GM12873 (cell line): Measurements from ENCODE around the gene PIGT.

Source experiments
- CTCF ChIP-seq: IDR thresholded peaks from 2 replicates; pipeline ENCODE4 v1.5.1; 2012; ENCODE audit warnings: low read depth, mild to moderate bottlenecking, moderate library complexity, low read length, control low read depth; ENCODE audit not compliant: insufficient read depth; ENCODE audit errors: missing control alignments

PIGT gene

GRCh38 chr20:45402946-45403345, 13.0 kb upstream of the PIGT start:
- no peak for TF ChIP-seq CTCF

DNA sequence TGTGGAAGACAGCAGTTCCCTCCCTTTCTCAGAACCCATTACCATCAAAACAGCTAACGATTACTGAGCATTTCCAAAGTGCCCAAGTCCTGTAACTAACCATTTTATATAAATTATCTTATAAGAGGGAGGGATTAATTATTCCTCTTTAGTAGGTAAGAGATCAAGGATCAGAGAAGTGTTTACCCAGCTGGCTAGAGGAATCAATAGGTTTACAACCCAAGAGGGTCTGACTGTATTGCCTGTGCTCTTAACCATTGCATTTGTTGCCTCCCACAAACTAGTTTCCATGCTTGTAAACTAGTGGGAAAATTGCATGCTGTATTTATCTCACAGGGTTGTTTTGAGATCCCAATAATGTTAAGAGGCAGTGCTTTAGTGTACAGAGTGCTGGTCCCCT, 11.5 kb upstream of the PIGT start:
- no peak for TF ChIP-seq CTCF

- no peak for TF ChIP-seq CTCF
Measured at GRCh38 chr20:45405571-45406259, 10.2 kb upstream of the PIGT start.

DNA sequence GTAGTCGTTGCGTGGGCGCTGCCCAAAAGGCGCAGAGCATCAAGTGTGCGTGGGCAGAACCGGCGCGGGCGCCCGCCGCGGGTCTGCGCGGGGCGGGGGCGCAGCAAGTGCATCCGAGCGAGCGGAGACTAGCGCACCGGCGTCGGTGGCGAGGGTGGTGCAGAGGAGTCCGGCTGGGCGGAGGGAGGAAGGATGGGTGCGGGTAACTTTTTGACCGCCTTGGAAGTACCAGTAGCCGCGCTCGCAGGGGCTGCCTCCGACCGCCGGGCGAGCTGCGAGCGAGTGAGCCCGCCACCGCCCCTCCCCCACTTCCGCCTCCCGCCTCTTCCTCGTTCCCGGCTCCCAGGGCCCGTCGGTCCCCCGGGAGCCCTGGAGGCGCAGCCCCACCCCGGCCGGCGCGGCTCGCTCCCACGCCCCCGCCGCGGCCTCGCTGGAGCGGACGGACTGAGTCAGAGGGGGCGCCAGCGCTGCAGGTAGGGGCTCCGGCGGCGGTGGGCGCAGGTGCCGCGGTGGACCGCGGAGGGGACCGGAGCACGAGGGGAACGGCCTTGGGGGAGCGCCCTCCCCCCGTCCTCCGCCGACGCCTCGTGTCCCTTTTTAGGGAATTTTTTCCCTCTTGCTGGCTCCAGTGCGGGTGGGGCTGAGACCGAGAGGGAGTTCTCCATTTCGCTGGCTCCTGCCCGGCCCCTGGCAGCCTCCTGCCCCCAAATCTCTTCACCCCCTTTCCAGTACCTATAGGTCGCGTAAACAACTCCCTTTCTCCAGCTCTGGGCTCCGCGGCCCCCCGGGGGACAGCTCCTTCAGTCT, 9.5 kb upstream of the PIGT start:
- no peak for TF ChIP-seq CTCF

GRCh38 chr20:45407067-45407745, 8.7 kb upstream of the PIGT start:
- no peak for TF ChIP-seq CTCF

GRCh38 chr20:45407783-45408645, 7.9 kb upstream of the PIGT start, which contains the start of gene DBNDD2:
DBNDD2 (plus strand) TSS chr20:45408289; CDS start chr20:45408468, 179 bp downstream.
- no peak for TF ChIP-seq CTCF
